ENCODE measurements around the gene PEA15. TPM values are rescaled to one million over a fixed set of nuclear protein-coding genes. Genes with fewer than 3 reads are reported as not detected.

The PEA15 gene
- total RNA-seq, 1 donor from 2014 or later, result 178 TPM

DNA sequence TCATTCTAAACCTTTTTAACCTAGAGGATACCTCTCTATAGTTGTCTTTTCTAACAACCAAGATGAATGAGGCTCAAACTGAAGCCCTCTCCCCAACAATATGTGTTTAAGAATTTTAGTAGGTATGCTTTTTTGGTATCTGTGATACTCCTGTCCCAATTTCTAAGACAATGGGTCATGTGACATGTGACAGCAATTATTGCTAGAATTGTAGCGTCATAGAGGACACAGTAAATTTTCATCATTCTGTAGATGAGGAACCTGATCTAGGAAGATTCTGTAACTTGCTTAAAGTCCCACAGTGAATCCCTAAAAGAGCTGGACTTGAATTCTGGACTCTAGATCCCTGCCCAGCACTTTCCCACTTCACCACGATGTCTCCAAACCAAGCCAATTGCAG is 26.5 kb upstream of the PEA15 start:
- DNase-seq (ENCODE audit: low spot score in 2 of 2), result no peak
- no peaks in the 10 kb centered on the region for H3K36me3 ChIP-seq
- no peaks in the 10 kb centered on the region for H3K4me1 ChIP-seq
- no peaks in the 10 kb centered on the region for H3K27me3 ChIP-seq
- H3K9me3 ChIP-seq, result no peaks in the 10 kb centered on the region
- no peak overlapping the region for H3K4me3 ChIP-seq
- TF ChIP-seq CTCF (IDR thresholded peaks at IDR 0.05), result no peak
- H3K27ac ChIP-seq, result no peak overlapping the region
- intact Hi-C loops (cut with DNase I), result no loop called here

DNA sequence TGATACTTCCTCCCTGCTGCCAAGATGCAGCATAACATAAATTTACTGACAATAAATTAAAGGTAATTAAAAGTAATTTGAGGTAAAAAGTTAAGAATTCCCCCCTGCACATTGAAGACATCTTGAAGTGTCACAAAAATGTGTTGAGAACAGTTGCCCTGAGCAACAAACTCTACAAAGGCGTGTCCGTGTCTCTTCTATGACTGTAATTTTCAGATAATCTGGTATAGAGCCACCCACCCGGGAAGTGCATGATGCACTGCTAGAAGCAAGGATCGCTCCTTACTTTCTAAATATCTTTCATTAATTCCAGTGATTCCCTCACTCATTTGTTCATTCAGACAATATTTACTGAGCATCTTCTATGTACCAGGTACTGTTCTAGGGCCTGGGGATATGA is 25.8 kb upstream of the PEA15 start:
- TF ChIP-seq CTCF (IDR thresholded peaks at IDR 0.05), result no peak
- no peak for DNase-seq (ENCODE audit: low spot score in 2 of 2)
- Histone ChIP-seq H3K4me3 (no peak overlapping the region), H3K9me3 (no peaks in the 10 kb centered on the region), H3K27me3 (no peaks in the 10 kb centered on the region), H3K4me1 (no peaks in the 10 kb centered on the region), H3K36me3 (no peaks in the 10 kb centered on the region), H3K27ac (no peak overlapping the region)
- intact Hi-C loops (cut with DNase I), result no loop called here

GRCh38 chr1:160186246-160186645 is 18.9 kb upstream of the PEA15 start:
- no peak for DNase-seq (ENCODE audit: low spot score in 2 of 2)
- Histone ChIP-seq H3K27ac (no peak overlapping the region), H3K27me3 (no peaks in the 10 kb centered on the region), H3K4me3 (no peak overlapping the region), H3K4me1 (peaks cover 6 to 13% of the 10 kb centered on the region in 2 donors), H3K9me3 (no peaks in the 10 kb centered on the region), H3K36me3 (no peaks in the 10 kb centered on the region)
- TF ChIP-seq CTCF (IDR thresholded peaks at IDR 0.05), result no peak
- intact Hi-C loops (cut with DNase I), result loop anchor here (5.0 kb wide), 1 partner anchor 34 kb away; the partner anchor contains the start of gene ATP1A4

- intact Hi-C loops (cut with DNase I), result loop anchor here (5.0 kb wide), 1 partner anchor 34 kb away; the partner anchor contains the start of gene ATP1A4
- TF ChIP-seq CTCF (IDR thresholded peaks at IDR 0.05), result no peak
- no peaks in the 10 kb centered on the region for H3K27me3 ChIP-seq
- no peak for DNase-seq (ENCODE audit: low spot score in 2 of 2)
- H3K36me3 ChIP-seq, result no peaks in the 10 kb centered on the region
- peaks cover 6 to 13% of the 10 kb centered on the region in 2 donors for H3K4me1 ChIP-seq
- no peaks in the 10 kb centered on the region for H3K9me3 ChIP-seq
- H3K4me3 ChIP-seq, result no peak overlapping the region
- H3K27ac ChIP-seq, result no peak overlapping the region
Observed at GRCh38 chr1:160186729-160187128, 18.5 kb upstream of the PEA15 start.

- H3K27ac ChIP-seq, result no peak overlapping the region
- no peaks in the 10 kb centered on the region for H3K27me3 ChIP-seq
- intact Hi-C loops (cut with DNase I), result loop anchor here (5.0 kb wide), 1 partner anchor 35 kb away; the partner anchor contains the start of gene ATP1A4
- TF ChIP-seq CTCF (IDR thresholded peaks at IDR 0.05), result no peak
- no peak for DNase-seq (ENCODE audit: low spot score in 2 of 2)
- peaks cover 6 to 13% of the 10 kb centered on the region in 2 donors for H3K4me1 ChIP-seq
- H3K9me3 ChIP-seq, result no peaks in the 10 kb centered on the region
- H3K36me3 ChIP-seq, result no peaks in the 10 kb centered on the region
- H3K4me3 ChIP-seq, result no peak overlapping the region
Observed at GRCh38 chr1:160187407-160187806, 17.8 kb upstream of the PEA15 start.

DNA sequence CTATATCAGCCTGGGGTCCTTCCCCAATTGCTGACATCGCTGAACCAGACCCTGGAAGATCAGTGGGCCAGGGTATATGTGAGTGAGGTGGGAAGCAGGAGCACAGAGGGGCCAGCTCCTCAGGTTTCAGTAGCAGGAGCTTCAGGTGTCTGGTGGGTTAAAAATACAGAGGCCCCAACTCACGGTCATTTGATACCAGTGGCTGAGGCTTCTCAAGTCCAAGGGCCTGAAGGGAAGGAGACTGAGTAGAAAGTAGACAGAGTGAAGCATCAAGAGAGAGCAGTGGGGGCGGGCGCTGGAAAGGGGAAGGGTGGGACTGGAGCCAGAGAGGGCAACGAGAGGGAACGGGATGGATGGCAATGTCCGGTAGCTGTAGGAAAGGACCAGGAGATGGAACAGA is 16.8 kb upstream of the PEA15 start:
- intact Hi-C loops (cut with DNase I), result loop anchor here (5.0 kb wide), 1 partner anchor 36 kb away; the partner anchor contains the start of gene ATP1A4
- Histone ChIP-seq H3K27me3 (no peaks in the 10 kb centered on the region), H3K36me3 (no peaks in the 10 kb centered on the region), H3K9me3 (no peaks in the 10 kb centered on the region), H3K4me1 (peaks cover 7 to 17% of the 10 kb centered on the region in 2 donors), H3K27ac (no peak overlapping the region), H3K4me3 (no peak overlapping the region)
- DNase-seq (ENCODE audit: low spot score in 2 of 2), result no peak
- TF ChIP-seq CTCF (IDR thresholded peaks at IDR 0.05), result no peak

Measured in ascending aorta (tissue), 2 donors.